Measurements from ENCODE around the gene PCCB. TPM values are rescaled to one million over a fixed set of nuclear protein-coding genes. Genes with fewer than 3 reads are reported as not detected.

PCCB gene
- total and polyA plus RNA-seq, 8 donors = 26.9 to 44.7 (median 35.9) TPM

- no peaks in the 10 kb centered on the region for H3K4me1 ChIP-seq
- TF ChIP-seq CTCF (IDR thresholded peaks at IDR 0.05) = no peak
- H3K27ac ChIP-seq = no peak overlapping the region
- no peak for ATAC-seq
- H3K36me3 ChIP-seq = peaks cover 0 to 19% of the 10 kb centered on the region in 2 donors
- DNase-seq = no peak
- no peaks in the 10 kb centered on the region for H3K9me3 ChIP-seq
- H3K27me3 ChIP-seq = no peaks in the 10 kb centered on the region
- intact Hi-C loops (cut with DNase I) = no loop called here
- no peak overlapping the region for H3K4me3 ChIP-seq
Measured at GRCh38 chr3:136293279-136293678, 43.1 kb downstream of the PCCB start.

DNA sequence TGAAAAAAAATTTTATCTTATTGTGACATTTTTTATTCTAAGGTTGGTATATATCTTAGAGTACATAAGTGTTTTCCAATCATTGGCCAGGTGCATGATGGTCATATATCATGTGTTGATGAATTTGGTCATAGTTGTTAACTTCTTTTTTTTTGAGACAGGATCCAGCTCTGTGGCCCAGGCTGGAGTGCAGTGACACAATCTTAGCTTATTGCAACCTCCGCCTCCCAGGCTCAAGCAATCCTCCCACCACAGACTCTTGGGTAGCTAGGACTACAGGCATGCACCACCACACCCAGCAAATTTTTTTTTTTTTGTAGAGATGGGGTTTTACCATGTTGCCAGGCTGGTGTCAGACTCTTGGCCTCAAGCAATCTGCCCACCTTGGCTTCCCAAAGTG lies 44.0 kb downstream of the PCCB start:
- Histone ChIP-seq H3K27ac (no peak overlapping the region), H3K36me3 (peaks cover 0 to 26% of the 10 kb centered on the region in 2 donors), H3K4me1 (no peaks in the 10 kb centered on the region), H3K27me3 (no peaks in the 10 kb centered on the region), H3K4me3 (no peak overlapping the region), H3K9me3 (no peaks in the 10 kb centered on the region)
- TF ChIP-seq CTCF (IDR thresholded peaks at IDR 0.05) = no peak
- ATAC-seq (no peak), DNase-seq (no peak)
- intact Hi-C loops (cut with DNase I) = no loop called here

DNA sequence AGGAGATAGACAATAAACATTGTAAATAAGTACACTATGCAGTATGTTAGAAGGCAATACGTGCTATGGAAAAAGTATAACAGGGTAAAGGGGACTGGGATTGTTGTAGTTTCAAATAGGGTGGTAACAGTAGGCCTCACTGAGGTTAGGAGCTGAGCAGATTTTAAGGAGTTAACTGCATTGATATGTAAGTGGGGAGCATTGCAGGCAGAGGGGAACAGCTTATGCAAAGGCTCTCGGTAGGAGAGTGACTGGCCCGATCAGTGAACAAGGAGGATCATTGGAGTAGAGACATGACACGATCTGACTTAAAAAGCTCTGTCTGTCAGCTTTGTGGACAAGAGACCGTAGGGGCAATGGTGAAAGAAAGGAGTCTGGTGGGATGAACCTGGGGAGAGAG lies 46.8 kb downstream of the PCCB start:
- H3K27me3 ChIP-seq = no peaks in the 10 kb centered on the region
- H3K4me1 ChIP-seq = no peaks in the 10 kb centered on the region
- no peak overlapping the region for H3K27ac ChIP-seq
- no peak overlapping the region for H3K4me3 ChIP-seq
- no peak for DNase-seq
- TF ChIP-seq CTCF (IDR thresholded peaks at IDR 0.05) = no peak
- peaks cover 0 to 43% of the 10 kb centered on the region in 2 donors for H3K36me3 ChIP-seq
- ATAC-seq = no peak
- intact Hi-C loops (cut with DNase I) = no loop called here
- no peaks in the 10 kb centered on the region for H3K9me3 ChIP-seq

- no peak for ATAC-seq
- intact Hi-C loops (cut with DNase I) = no loop called here
- Histone ChIP-seq H3K4me1 (no peaks in the 10 kb centered on the region), H3K36me3 (peaks cover 0 to 43% of the 10 kb centered on the region in 2 donors), H3K27ac (no peak overlapping the region), H3K9me3 (no peaks in the 10 kb centered on the region), H3K27me3 (no peaks in the 10 kb centered on the region), H3K4me3 (no peak overlapping the region)
- no peak for TF ChIP-seq CTCF (IDR thresholded peaks at IDR 0.05)
- no peak for DNase-seq
Measured at GRCh38 chr3:136297826-136298225, 47.7 kb downstream of the PCCB start.

DNA sequence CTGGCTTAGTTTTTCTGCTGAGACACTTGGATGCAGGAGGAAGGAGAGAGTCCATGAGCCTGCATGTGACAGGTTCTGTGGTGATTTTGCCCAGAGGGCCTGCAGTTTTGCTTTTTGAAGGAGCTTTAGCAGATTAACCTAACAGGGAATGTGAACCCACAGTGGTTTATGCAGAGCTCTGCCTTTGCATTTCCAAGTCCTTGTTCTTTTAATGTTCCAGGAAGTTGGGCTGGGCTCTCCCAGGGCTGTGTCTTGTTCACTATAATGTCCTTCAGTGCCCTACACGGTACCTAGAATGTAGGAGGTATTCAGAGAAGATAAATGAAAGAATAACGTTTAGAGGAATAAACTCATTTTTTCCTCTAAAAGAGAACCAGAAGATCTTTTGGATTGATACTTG lies 50.3 kb downstream of the PCCB start:
- Histone ChIP-seq H3K4me1 (no peaks in the 10 kb centered on the region), H3K27ac (no peak overlapping the region), H3K4me3 (no peak overlapping the region), H3K9me3 (no peaks in the 10 kb centered on the region), H3K27me3 (no peaks in the 10 kb centered on the region), H3K36me3 (peaks cover 0 to 29% of the 10 kb centered on the region in 2 donors)
- ATAC-seq (no peak), DNase-seq (no peak)
- intact Hi-C loops (cut with DNase I) = no loop called here
- no peak for TF ChIP-seq CTCF (IDR thresholded peaks at IDR 0.05)
